ENCODE measurements around the gene CLCN3. TPM values are rescaled to one million over a fixed set of nuclear protein-coding genes. Genes with fewer than 3 reads are reported as not detected.
"Not testable (repeated sequence)": the region's sequence is repeated elsewhere in the genome, so short reads cannot be mapped to it uniquely, and the experiment has no call there.

CLCN3 gene
- 17.1 and 21.7 TPM in 2 replicates for total RNA-seq (2014; rRNA removed; shearing (Covaris generic))

GRCh38 chr4:169619958-169620879 lies at the start of gene CLCN3:
Gene CLCN3, plus strand, starts transcription at chr4:169620578. Its CDS starts 15,351 bp downstream, at chr4:169635929.
- DNase-seq (ENCODE audit: low read depth): peak; percentile 95

- DNase-seq (ENCODE audit: low read depth): not testable (repeated sequence)
Measured at GRCh38 chr4:169571012-169571411, 49.4 kb upstream of the CLCN3 start.

GRCh38 chr4:169571435-169571834 lies 48.9 kb upstream of the CLCN3 start:
- DNase-seq (ENCODE audit: low read depth): no peak

- DNase-seq (ENCODE audit: low read depth): no peak
Measured at GRCh38 chr4:169573889-169574288, 46.5 kb upstream of the CLCN3 start.

- DNase-seq (ENCODE audit: low read depth): no peak
Measured at GRCh38 chr4:169582203-169582602, 38.2 kb upstream of the CLCN3 start.

- DNase-seq (ENCODE audit: low read depth): no peak
Measured at GRCh38 chr4:169582706-169583105, 37.7 kb upstream of the CLCN3 start.

- DNase-seq (ENCODE audit: low read depth): no peak
Measured at GRCh38 chr4:169583563-169583962, 36.8 kb upstream of the CLCN3 start.

GRCh38 chr4:169593050-169593560 lies 27.3 kb upstream of the CLCN3 start:
- no peak for DNase-seq (ENCODE audit: low read depth)

- no peak for DNase-seq (ENCODE audit: low read depth)
Measured at GRCh38 chr4:169594560-169595195, 25.7 kb upstream of the CLCN3 start.

- DNase-seq (ENCODE audit: low read depth): no peak
Measured at GRCh38 chr4:169601016-169601771, 19.2 kb upstream of the CLCN3 start.

- no peak for DNase-seq (ENCODE audit: low read depth)
Measured at GRCh38 chr4:169603312-169603711, 17.1 kb upstream of the CLCN3 start.

- peak; percentile 77 for DNase-seq (ENCODE audit: low read depth)
Measured at GRCh38 chr4:169604131-169604900, 16.1 kb upstream of the CLCN3 start.

- DNase-seq (ENCODE audit: low read depth): no peak
Measured at GRCh38 chr4:169604903-169605331, 15.5 kb upstream of the CLCN3 start.

- DNase-seq (ENCODE audit: low read depth): no peak
Measured at GRCh38 chr4:169611157-169611556, 9.2 kb upstream of the CLCN3 start.

- peak; percentile 87 for DNase-seq (ENCODE audit: low read depth)
Measured at GRCh38 chr4:169611991-169612870, 8.1 kb upstream of the CLCN3 start, which contains the start of gene NEK1. Gene NEK1, minus strand, starts transcription at chr4:169612583. Its CDS starts 9,953 bp downstream, at chr4:169602630.

- peak; percentile 78 for DNase-seq (ENCODE audit: low read depth)
Measured at GRCh38 chr4:169612871-169613859, 7.2 kb upstream of the CLCN3 start.

GRCh38 chr4:169615467-169616106 lies 4.8 kb upstream of the CLCN3 start:
- peak; percentile 8 for DNase-seq (ENCODE audit: low read depth)

- no peak for DNase-seq (ENCODE audit: low read depth)
Measured at GRCh38 chr4:169616846-169617245, 3.5 kb upstream of the CLCN3 start.

Data from RPMI7951 (cell line).